Measurements from ENCODE around the gene GRK4. TPM values are rescaled to one million over a fixed set of nuclear protein-coding genes. Genes with fewer than 3 reads are reported as not detected.
A peak's percentile ranks its signal among the peaks of the same experiment; 100 is the strongest.

GRK4 gene
- total and polyA plus RNA-seq, 7 donors, result 0.60 to 10.2 (median 3.9) TPM

DNA sequence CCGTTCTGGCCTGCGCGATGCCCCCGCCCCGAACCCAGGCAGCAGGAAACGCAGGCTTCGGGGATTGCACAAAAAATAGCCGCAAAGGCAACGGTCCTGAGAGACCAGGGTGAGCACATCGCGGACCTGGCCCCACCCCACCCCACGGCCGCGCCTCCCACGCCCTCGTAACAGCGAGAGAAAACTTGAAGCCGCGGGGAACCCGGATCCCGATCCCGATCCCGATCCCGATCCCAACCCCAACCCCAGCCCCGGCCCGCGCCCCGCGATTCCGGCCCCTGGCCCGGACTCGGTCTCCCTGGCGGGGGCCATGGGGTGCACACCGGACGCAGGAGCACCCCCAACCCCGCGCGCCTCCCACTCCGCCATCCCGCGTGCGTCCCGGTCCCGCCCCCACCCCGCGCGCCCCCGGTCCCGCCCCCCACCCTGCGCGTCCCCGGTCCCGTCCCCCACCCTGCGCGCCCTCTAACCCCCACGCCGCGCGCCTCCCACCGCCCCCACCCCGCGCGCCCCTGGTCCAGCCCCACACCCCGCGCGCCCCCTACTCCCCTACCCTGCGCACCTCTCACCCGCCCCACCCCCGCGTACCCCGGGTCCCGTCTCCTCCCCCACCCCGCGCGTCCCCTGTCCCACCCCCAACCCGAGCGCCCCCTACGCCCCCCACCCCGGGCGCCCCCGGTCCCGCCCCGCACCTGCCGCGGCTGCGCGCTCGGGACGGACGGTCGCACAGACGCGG lies 29.1 kb upstream of the GRK4 start:
- WGBS, 2 donors, result 1 to 2% methylated on average over 93 of the region's 93 CpGs
- H3K4me1 ChIP-seq, result peaks cover 0 to 54% (median 44%) of the 10 kb centered on the region in 4 donors
- TF ChIP-seq POLR2A (IDR thresholded peaks at IDR 0.05), result no peak
- TF ChIP-seq, protein P1, sequence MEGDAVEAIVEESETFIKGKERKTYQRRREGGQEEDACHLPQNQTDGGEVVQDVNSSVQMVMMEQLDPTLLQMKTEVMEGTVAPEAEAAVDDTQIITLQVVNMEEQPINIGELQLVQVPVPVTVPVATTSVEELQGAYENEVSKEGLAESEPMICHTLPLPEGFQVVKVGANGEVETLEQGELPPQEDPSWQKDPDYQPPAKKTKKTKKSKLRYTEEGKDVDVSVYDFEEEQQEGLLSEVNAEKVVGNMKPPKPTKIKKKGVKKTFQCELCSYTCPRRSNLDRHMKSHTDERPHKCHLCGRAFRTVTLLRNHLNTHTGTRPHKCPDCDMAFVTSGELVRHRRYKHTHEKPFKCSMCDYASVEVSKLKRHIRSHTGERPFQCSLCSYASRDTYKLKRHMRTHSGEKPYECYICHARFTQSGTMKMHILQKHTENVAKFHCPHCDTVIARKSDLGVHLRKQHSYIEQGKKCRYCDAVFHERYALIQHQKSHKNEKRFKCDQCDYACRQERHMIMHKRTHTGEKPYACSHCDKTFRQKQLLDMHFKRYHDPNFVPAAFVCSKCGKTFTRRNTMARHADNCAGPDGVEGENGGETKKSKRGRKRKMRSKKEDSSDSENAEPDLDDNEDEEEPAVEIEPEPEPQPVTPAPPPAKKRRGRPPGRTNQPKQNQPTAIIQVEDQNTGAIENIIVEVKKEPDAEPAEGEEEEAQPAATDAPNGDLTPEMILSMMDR (IDR thresholded peaks at IDR 0.05), result no peak
- no peak for TF ChIP-seq POLR2AphosphoS5 (IDR thresholded peaks at IDR 0.05)
- TF ChIP-seq EP300 (IDR thresholded peaks at IDR 0.05), result no peak
- peak; percentile 91 for DNase-seq
- no peaks in the 10 kb centered on the region for H3K27me3 ChIP-seq
- peak overlapping the region; percentile 85 to 97 (median 88) for H3K4me3 ChIP-seq
- H3K27ac ChIP-seq, result peak overlapping the region; percentile 91 to 94 (median 92)
- peaks cover 5 to 40% (median 14%) of the 10 kb centered on the region in 4 donors for H3K36me3 ChIP-seq
- H3K9me3 ChIP-seq, result no peaks in the 10 kb centered on the region
- intact Hi-C loops (cut with DNase I), result loop anchor here (2.0 kb wide), 1 partner anchor 169 kb away; no protein-coding TSS in a partner anchor

- H3K27me3 ChIP-seq, result no peaks in the 10 kb centered on the region
- TF ChIP-seq, protein P1 (IDR thresholded peaks at IDR 0.05), result no peak
- peak; percentile 91 to 94 for TF ChIP-seq POLR2A (IDR thresholded peaks at IDR 0.05)
- peak; percentile 97 to 99 (median 98) for TF ChIP-seq POLR2AphosphoS5 (IDR thresholded peaks at IDR 0.05)
- DNase-seq, result peak; percentile 97
- peak overlapping the region; percentile 91 to 94 (median 92) for H3K27ac ChIP-seq
- WGBS, 2 donors, result 0% methylated on average over 70 of the region's 70 CpGs
- no peaks in the 10 kb centered on the region for H3K9me3 ChIP-seq
- peaks cover 0 to 54% (median 44%) of the 10 kb centered on the region in 4 donors for H3K4me1 ChIP-seq
- peaks cover 13 to 40% (median 20%) of the 10 kb centered on the region in 4 donors for H3K36me3 ChIP-seq
- peak overlapping the region; percentile 85 to 97 (median 88) for H3K4me3 ChIP-seq
- intact Hi-C loops (cut with DNase I), result loop anchor here (2.0 kb wide), 1 partner anchor 170 kb away; no protein-coding TSS in a partner anchor
These were observed 28.3 kb upstream of the GRK4 start for GRCh38 chr4:2934813-2935761.

- DNase-seq, result peak; percentile 56
- peak overlapping the region; percentile 91 to 94 (median 92) for H3K27ac ChIP-seq
- peak overlapping the region; percentile 85 to 97 (median 88) for H3K4me3 ChIP-seq
- H3K4me1 ChIP-seq, result peaks cover 0 to 47% (median 34%) of the 10 kb centered on the region in 4 donors
- WGBS, 2 donors, result 73 to 74% methylated on average over 20 of the region's 20 CpGs
- intact Hi-C loops (cut with DNase I), result loop anchor here (2.0 kb wide), 1 partner anchor 171 kb away; no protein-coding TSS in a partner anchor
- TF ChIP-seq, protein P1 (IDR thresholded peaks at IDR 0.05), result no peak
- TF ChIP-seq EP300 (IDR thresholded peaks at IDR 0.05), result no peak
- no peak for TF ChIP-seq POLR2A (IDR thresholded peaks at IDR 0.05)
- TF ChIP-seq POLR2AphosphoS5 (IDR thresholded peaks at IDR 0.05), result no peak
- H3K27me3 ChIP-seq, result no peaks in the 10 kb centered on the region
- H3K36me3 ChIP-seq, result peaks cover 13 to 43% (median 26%) of the 10 kb centered on the region in 4 donors
- no peaks in the 10 kb centered on the region for H3K9me3 ChIP-seq
These were observed 27.3 kb upstream of the GRK4 start for GRCh38 chr4:2935762-2936743.

- peaks cover 0 to 40% (median 29%) of the 10 kb centered on the region in 4 donors for H3K4me1 ChIP-seq
- no peaks in the 10 kb centered on the region for H3K27me3 ChIP-seq
- intact Hi-C loops (cut with DNase I), result no loop called here
- DNase-seq, result peak; percentile 58
- TF ChIP-seq POLR2AphosphoS5 (IDR thresholded peaks at IDR 0.05) (no peak), POLR2A (IDR thresholded peaks at IDR 0.05) (no peak), EP300 (IDR thresholded peaks at IDR 0.05) (no peak)
- TF ChIP-seq, protein P1 (IDR thresholded peaks at IDR 0.05), result no peak
- no peak overlapping the region for H3K27ac ChIP-seq
- H3K36me3 ChIP-seq, result peaks cover 13 to 46% (median 32%) of the 10 kb centered on the region in 4 donors
- WGBS, 2 donors, result 80 to 85% methylated on average over 6 of the region's 6 CpGs
- H3K9me3 ChIP-seq, result no peaks in the 10 kb centered on the region
- H3K4me3 ChIP-seq, result no peak overlapping the region
These were observed 26.6 kb upstream of the GRK4 start for GRCh38 chr4:2936773-2937145.
